K562 (cell line): ENCODE results near the gene FBLIM1. TPM values are rescaled to one million over a fixed set of nuclear protein-coding genes. Genes with fewer than 3 reads are reported as not detected.

Source experiments
- ATAC-seq: fragments of 200-7000 bp; cut with Tn5 transposase; 3 replicates; pipeline ENCODE4 v1.9.1; 2020; ENCODE audit warnings: moderate library complexity
- BruUV-seq: library from RNA; stranded (reverse); fragments of 400-500 nt; replicated peaks from 2 replicates; lab custom pipeline; 2021; lab: Mats Ljungman, UMichigan
- CTCF ChIA-PET: fragments of 300-600 bp; formaldehyde crosslinking; extraction: SDS; loops from one replicate; lab custom pipeline; 2021; ENCODE audit warnings: low intra/inter-chr PET ratio; lab: Yijun Ruan, JAX
- POLR2A ChIA-PET: fragments of 300-600, 350-650 bp; sonication (Branson Sonifier 250); formaldehyde crosslinking; extraction: SDS; loops from one replicate; lab custom pipeline; 2021; ENCODE audit warnings: antibody characterized with exemption, inconsistent platforms; lab: Yijun Ruan, JAX
- DNase-seq, 4 experiments: peaks; one replicate each; pipeline versions ENCODE4 v3.0.0 to v3.0.0-alpha.2; 2011 to 2018; ENCODE audit warnings: low spot score in 3 of 4, mixed read lengths in 3 of 4; ENCODE audit errors: extremely low read depth in 1 of 4
- FAIRE-seq: peaks from 2 replicates; lab custom pipeline; 2011; peaks lifted over from hg19 to GRCh38; lab: Jason Lieb, UNC
- H2AFZ ChIP-seq: 2 replicates; pipeline ENCODE4 v1.6.0; 2011; ENCODE audit warnings: low read depth, low read length, control low read depth, inconsistent platforms
- H3K27ac ChIP-seq: fragments of 200-600 bp; 3 replicates; pipeline ENCODE4 v1.8.0; 2011; ENCODE audit warnings: low read depth, mild to moderate bottlenecking, control low read depth, inconsistent platforms, low read length, moderate library complexity, mixed read lengths; ENCODE audit errors: extremely low read depth
- H3K27me3 ChIP-seq, 2 experiments: fragments of 300-600 bp in 1 of 2; 2 replicates in 1 of 2; 3 replicates in 1 of 2; pipeline versions ENCODE4 v1.6.0 to v1.8.0; 2011; ENCODE audit warnings: inconsistent platforms in 2 of 2, low read length in 2 of 2, mild to moderate bottlenecking in 1 of 2, mixed read lengths in 1 of 2, moderate library complexity in 1 of 2; ENCODE audit not compliant: control insufficient read depth in 2 of 2, insufficient read depth in 2 of 2
- H3K36me3 ChIP-seq: fragments of 300-600 bp; 3 replicates; pipeline ENCODE4 v1.8.0; 2011; ENCODE audit warnings: mild to moderate bottlenecking, low read length, inconsistent platforms; ENCODE audit not compliant: control insufficient read depth, insufficient read depth
- H3K4me1 ChIP-seq, 2 experiments: fragments of 200-600 bp in 1 of 2; replicated peaks in 1 of 2; 2 replicates in 1 of 2; 3 replicates in 1 of 2; pipeline versions ENCODE4 v1.5.1 to v1.8.0; 2011; ENCODE audit warnings: inconsistent platforms in 2 of 2, low read length in 2 of 2, mild to moderate bottlenecking in 1 of 2, mixed read lengths in 1 of 2, moderate library complexity in 1 of 2; ENCODE audit not compliant: control insufficient read depth in 2 of 2, insufficient read depth in 2 of 2
- H3K4me2 ChIP-seq: 2 replicates; pipeline ENCODE4 v1.6.1; 2011; ENCODE audit warnings: low read length, control low read depth, inconsistent platforms, mixed read lengths; ENCODE audit not compliant: insufficient read depth
- H3K4me3 ChIP-seq: fragments of 200-600 bp; sonication (generic), shearing (Covaris generic); 2 replicates; pipeline ENCODE4 v1.5.1; 2016; ENCODE audit warnings: control low read depth, inconsistent platforms
- H3K79me2 ChIP-seq: fragments of 200-600 bp; 3 replicates; pipeline ENCODE4 v1.8.0; 2011; ENCODE audit warnings: low read length, inconsistent platforms; ENCODE audit not compliant: control insufficient read depth, insufficient read depth
- H3K9ac ChIP-seq, 2 experiments: 2 replicates each; pipeline versions ENCODE4 v1.6.0 to v1.6.1; 2011; ENCODE audit warnings: low read depth in 2 of 2, low read length in 2 of 2, control low read depth in 1 of 2, inconsistent platforms in 1 of 2, mild to moderate bottlenecking in 1 of 2, mixed read lengths in 1 of 2; ENCODE audit not compliant: insufficient read depth in 1 of 2
- H3K9me1 ChIP-seq: one replicate; pipeline ENCODE4 v1.6.0; 2011; ENCODE audit warnings: inconsistent platforms, mild to moderate bottlenecking, low read length, moderate library complexity; ENCODE audit not compliant: control insufficient read depth, insufficient read depth
- H3K9me3 ChIP-seq: replicated peaks from 2 replicates; pipeline ENCODE4 v1.5.1; 2011; ENCODE audit warnings: low read depth, low read length, inconsistent platforms; ENCODE audit not compliant: control insufficient read depth, insufficient read depth
- H4K20me1 ChIP-seq: replicated peaks from 2 replicates; pipeline ENCODE4 v1.6.1; 2011; ENCODE audit warnings: low read length, inconsistent platforms, mixed read lengths; ENCODE audit not compliant: control insufficient read depth, insufficient read depth
- ARNT ChIP-seq, 2 experiments: fragments of 450-650 bp; IDR thresholded peaks; 2 replicates each; pipeline ENCODE4 v1.6.1; 2016; ENCODE audit warnings: mild to moderate bottlenecking in 1 of 2
- CBFA2T3 ChIP-seq: fragments of 450-650 bp; IDR thresholded peaks from 2 replicates; pipeline ENCODE4 v1.6.1; 2017
- CCAR2 ChIP-seq: fragments of 200-400 bp; formaldehyde crosslinking; IDR thresholded peaks from 2 replicates; pipeline ENCODE4 v1.6.1; 2017; ENCODE audit warnings: mild to moderate bottlenecking, low read depth, low read length
- CREB3 ChIP-seq: fragments of 450-650 bp; conservative IDR thresholded peaks from 2 replicates; pipeline ENCODE4 v1.6.1; 2016; ENCODE audit warnings: missing genetic modification characterization, low read depth, mild to moderate bottlenecking, missing compliant biosample characterization, moderate library complexity
- CREB3L1 ChIP-seq: fragments of 450-650 bp; IDR thresholded peaks from 2 replicates; pipeline ENCODE4 v1.6.1; 2014; ENCODE audit warnings: low read depth, mild to moderate bottlenecking, moderate library complexity, borderline replicate concordance
- DLX4 ChIP-seq: fragments of 250-450 bp; sonication (Bioruptor Pico); IDR thresholded peaks from 2 replicates; pipeline ENCODE4 v1.6.1; 2021; ENCODE audit warnings: mild to moderate bottlenecking
- FIP1L1 ChIP-seq: fragments of 200-400 bp; formaldehyde crosslinking; IDR thresholded peaks from 2 replicates; pipeline ENCODE4 v1.6.1; 2018; ENCODE audit warnings: mild to moderate bottlenecking, low read depth, low read length; ENCODE audit not compliant: poor library complexity, severe bottlenecking
- HDAC3 ChIP-seq: fragments of 450-650 bp; IDR thresholded peaks from 2 replicates; pipeline ENCODE4 v1.6.1; 2018; ENCODE audit warnings: borderline replicate concordance, mild to moderate bottlenecking, moderate library complexity; ENCODE audit not compliant: partially characterized antibody
- KDM5B ChIP-seq: fragments of 200-600 bp; sonication (generic); IDR thresholded peaks from 2 replicates; pipeline ENCODE4 v1.6.1; 2012; ENCODE audit warnings: low read depth, mild to moderate bottlenecking, moderate library complexity, low read length, control low read depth, inconsistent platforms; ENCODE audit not compliant: insufficient replicate concordance
- RBBP5 ChIP-seq: fragments of 200-600 bp; sonication (generic); IDR thresholded peaks from 2 replicates; pipeline ENCODE4 v1.6.1; 2012; ENCODE audit warnings: borderline replicate concordance, mild to moderate bottlenecking, low read length, control low read depth, inconsistent platforms; ENCODE audit not compliant: insufficient read depth, poor library complexity, severe bottlenecking
- TARDBP ChIP-seq: fragments of 450-650 bp; IDR thresholded peaks from 2 replicates; pipeline ENCODE4 v1.6.1; 2016
- THRAP3 ChIP-seq: fragments of 450-650 bp; IDR thresholded peaks from 2 replicates; pipeline ENCODE4 v1.6.1; 2016; ENCODE audit warnings: mild to moderate bottlenecking, inconsistent platforms, borderline replicate concordance
- ZBED1 ChIP-seq: IDR thresholded peaks from 2 replicates; pipeline ENCODE4 v1.6.1; 2014
- ZNF133 ChIP-seq: fragments of 250-450 bp; sonication (Bioruptor Pico); IDR thresholded peaks from 2 replicates; pipeline ENCODE4 v1.4.0; 2020; ENCODE audit warnings: mild to moderate bottlenecking
- ZNF146 ChIP-seq: IDR thresholded peaks from one replicate; pipeline ENCODE4 v1.6.1; 2018; ENCODE audit warnings: missing compliant biosample characterization; ENCODE audit not compliant: unreplicated experiment
- ZNF3 ChIP-seq: fragments of 250-450 bp; sonication (Bioruptor Pico); IDR thresholded peaks from 2 replicates; pipeline ENCODE4 v1.5.0; 2021; ENCODE audit warnings: mild to moderate bottlenecking, moderate library complexity
- ZNF79 ChIP-seq: fragments of 250-450 bp; sonication (Bioruptor Pico); IDR thresholded peaks from 2 replicates; pipeline ENCODE4 v1.4.0; 2020; ENCODE audit warnings: low read depth, mild to moderate bottlenecking, moderate library complexity
- WGBS: fragments of 100-300 bp; shearing (Covaris generic); methylation state at CpG from one replicate; pipeline ENCODE4 v1.1.6; 2016; ENCODE audit warnings: low coverage, mixed read lengths; ENCODE audit not compliant: insufficient coverage; ENCODE audit errors: missing lambda C conversion rate; 5-methylcytosine and 5-hydroxymethylcytosine counted together
- in situ Hi-C: fragments of 300-500 bp; cut with MboI; formaldehyde crosslinking; loops from 4 replicates; pipeline ENCODE4 v1.15.0; 2018; ENCODE audit warnings: inconsistent platforms, mixed read lengths
- intact Hi-C: fragments of 100-400 bp; cut with micrococcal nuclease; formaldehyde crosslinking; loops from 2 replicates; pipeline ENCODE4 v1.14.2; 2022
- polyA plus RNA-seq, 8 experiments: library from polyadenylated mRNA; depleted of rRNA in 4 of 8; stranded (reverse) in 5 of 8; unstranded in 3 of 8; fragments of >200 nt; fragmentation: Nextera tagmentation in 2 of 8; fragmentation: Illumina TruSeq in 1 of 8; extraction: Ambion mirVana in 2 of 8; extraction: Trizol in 1 of 8; gene quantifications; 2 replicates each; pipeline versions ENCODE4 v1.2.1 to v1.2.3, GENCODE V29; 2011 to 2014; ENCODE audit warnings: inconsistent platforms in 1 of 8, missing spikeins in 1 of 8
- total RNA-seq, 7 experiments: library from RNA; depleted of rRNA in 6 of 7; stranded (reverse); fragments of >200 nt in 6 of 7; fragmentation: Illumina TruSeq in 2 of 7; extraction: Trizol in 2 of 7; gene quantifications; 2 replicates each; pipeline versions ENCODE4 v1.2.1 to v1.2.3, GENCODE V29; 2011 to 2021; ENCODE audit warnings: low replicate concordance in 1 of 7

Gene FBLIM1
- total and polyA plus RNA-seq, 9 of the 15 experiments (the other 6 are each of a cell fraction or from before 2014, with no cell fraction given): 0.14 to 0.24 TPM; not detected in 7

GRCh38 chr1:15739259-15739658 is 19.3 kb upstream of the FBLIM1 start:
- Histone ChIP-seq H3K4me3 (no peak overlapping the region), H3K27ac (no peak overlapping the region), H3K9me3 (no peaks in the 10 kb centered on the region), H3K9ac (no peak overlapping the region; a peak in 1 of 4 replicates), H4K20me1 (no peaks in the 10 kb centered on the region; the same call in none of the 2 replicates), H3K9me1 (no peaks in the 10 kb centered on the region), H3K4me2 (no peak overlapping the region), H3K4me1 (peaks cover 3 to 69% of the 10 kb centered on the region in 2 experiments; a peak in 4 of 5 replicates), H2AFZ (no peak overlapping the region), H3K27me3 (no peaks in the 10 kb centered on the region), H3K36me3 (peaks cover 6% of the 10 kb centered on the region; the same call in 1 of the 3 replicates), H3K79me2 (no peaks in the 10 kb centered on the region)
- ATAC-seq: no peak
- in situ Hi-C loops: no loop called here
- TF ChIP-seq ZNF133 (CRISPR knock-in tag): no peak
- TF ChIP-seq TARDBP: no peak
- no peak for TF ChIP-seq FIP1L1
- no peak for TF ChIP-seq ZNF79
- no peak for TF ChIP-seq CBFA2T3
- TF ChIP-seq ZBED1: no peak
- TF ChIP-seq HDAC3: no peak
- TF ChIP-seq THRAP3: no peak
- no peak for TF ChIP-seq ARNT (IDR thresholded peaks at IDR 0.05)
- no peak for TF ChIP-seq DLX4 (CRISPR knock-in tag)
- no peak for TF ChIP-seq RBBP5
- no peak for TF ChIP-seq ZNF3
- TF ChIP-seq ZNF146 (CRISPR knock-in tag): no peak
- TF ChIP-seq CREB3L1: no peak
- TF ChIP-seq KDM5B: no peak
- no peak for TF ChIP-seq CCAR2
- no peak for TF ChIP-seq CREB3 (tag)
- FAIRE-seq: no peak
- CTCF ChIA-PET: no interaction called here
- WGBS: 67% methylated on average over 10 of the region's 16 CpGs
- intact Hi-C loops: no loop called here
- POLR2A ChIA-PET: interaction anchor here (0.6 to 2.2 kb wide), 4 partner anchors 10 to 439 kb away, joined by 3 to 8 read pairs (median 4); no protein-coding TSS in a partner anchor
- BruUV-seq: no TSS peak
- DNase-seq: no peak
